Dendritic cell treated with granulocyte-macrophage colony-stimulating factor and Interleukin-4, amounts not matched to agents 40 ng/mL and 50 ng/mL, for 4 days (primary cell): ENCODE data around the gene LMTK2.
"Not testable (repeated sequence)": the region's sequence is repeated elsewhere in the genome, so short reads cannot be mapped to it uniquely, and the experiment has no call there.

ENCODE experiments used
- H3K27ac Mint-ChIP-seq: one replicate; pipeline ENCODE4 v1.8.0; 2022; ENCODE audit warnings: mild to moderate bottlenecking, mixed read lengths
- H3K27me3 Mint-ChIP-seq: one replicate; pipeline ENCODE4 v1.8.0; 2022; ENCODE audit warnings: mild to moderate bottlenecking, mixed read lengths
- H3K36me3 Mint-ChIP-seq: one replicate; pipeline ENCODE4 v1.8.0; 2022; ENCODE audit warnings: low read depth, mixed read lengths
- H3K4me1 Mint-ChIP-seq: one replicate; pipeline ENCODE4 v1.8.0; 2022; ENCODE audit warnings: low read depth, mixed read lengths
- H3K4me3 Mint-ChIP-seq: one replicate; pipeline ENCODE4 v1.8.0; 2022; ENCODE audit warnings: mild to moderate bottlenecking, moderate library complexity, mixed read lengths
- H3K9me3 Mint-ChIP-seq: one replicate; pipeline ENCODE4 v1.8.0; 2022; ENCODE audit warnings: mixed read lengths
- intact Hi-C: fragments of 100-400 bp; cut with micrococcal nuclease; formaldehyde crosslinking; loops from one replicate; pipeline ENCODE4 v1.15.0; 2022

The LMTK2 gene

GRCh38 chr7:98212532-98213041, 105.9 kb downstream of the LMTK2 start:
- Mint-ChIP-seq H3K36me3 (peaks cover 33% of the 10 kb centered on the region), H3K27me3 (peaks cover 32% of the 10 kb centered on the region), H3K9me3 (no peaks in the 10 kb centered on the region), H3K27ac (no peak overlapping the region), H3K4me3 (no peak overlapping the region), H3K4me1 (peaks cover 2% of the 10 kb centered on the region)
- intact Hi-C loops: no loop called here

- intact Hi-C loops: no loop called here
- Mint-ChIP-seq H3K27ac (no peak overlapping the region), H3K4me3 (no peak overlapping the region), H3K36me3 (peaks cover 40% of the 10 kb centered on the region), H3K9me3 (no peaks in the 10 kb centered on the region), H3K27me3 (peaks cover 32% of the 10 kb centered on the region), H3K4me1 (peaks cover 10% of the 10 kb centered on the region)
These were observed 106.7 kb downstream of the LMTK2 start for GRCh38 chr7:98213296-98213887.

DNA sequence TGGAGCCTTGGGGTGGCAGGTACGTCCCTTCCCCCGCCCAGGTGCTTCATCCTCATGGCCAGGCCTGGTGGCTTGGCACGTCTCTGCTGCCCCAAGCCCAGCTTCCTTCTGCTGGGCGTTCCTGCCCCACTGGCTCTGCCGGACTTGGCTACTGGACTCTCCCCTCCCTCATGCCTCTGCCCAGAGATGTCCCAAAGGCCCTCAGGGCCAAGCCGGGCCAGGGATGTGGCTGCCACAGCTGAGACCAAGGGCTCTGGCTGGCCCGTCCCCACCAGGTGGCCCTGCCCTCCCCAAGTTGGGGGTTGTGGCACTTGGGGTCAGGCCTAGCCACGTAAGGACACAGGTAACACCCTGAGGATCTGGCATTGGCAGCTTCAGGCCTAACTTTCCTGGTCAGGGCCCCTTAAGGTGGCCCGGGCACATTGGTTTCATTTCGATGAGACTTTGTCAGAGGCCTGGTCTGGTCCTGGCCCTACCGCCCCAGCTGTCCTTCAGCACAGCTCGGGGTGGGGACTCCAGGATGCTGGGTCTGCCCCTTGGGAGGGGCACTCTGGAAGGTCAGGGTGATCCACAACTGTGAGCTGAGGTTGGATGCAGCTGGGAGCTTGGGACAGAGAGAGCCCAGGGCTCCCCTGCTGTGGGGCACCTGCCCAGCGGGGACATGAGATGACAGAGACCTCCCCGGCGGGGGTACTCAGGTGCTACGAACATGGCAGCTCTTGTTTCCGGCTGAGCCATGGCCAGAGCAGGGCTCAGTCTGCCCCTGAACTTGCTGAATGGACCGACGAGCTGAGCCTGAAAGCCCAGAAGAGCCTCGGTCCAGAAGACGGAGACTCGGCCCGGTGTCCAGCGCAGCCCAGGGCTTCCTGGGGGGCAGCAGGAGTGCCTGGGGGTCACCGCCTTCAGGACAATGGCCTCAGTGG, 107.5 kb downstream of the LMTK2 start:
- Mint-ChIP-seq H3K4me3 (no peak overlapping the region), H3K9me3 (no peaks in the 10 kb centered on the region), H3K27ac (no peak overlapping the region), H3K4me1 (peaks cover 12% of the 10 kb centered on the region), H3K36me3 (peaks cover 41% of the 10 kb centered on the region), H3K27me3 (peaks cover 32% of the 10 kb centered on the region)
- intact Hi-C loops: no loop called here

GRCh38 chr7:98214811-98215321, 108.2 kb downstream of the LMTK2 start:
- H3K27ac Mint-ChIP-seq: no peak overlapping the region
- H3K4me1 Mint-ChIP-seq: peaks cover 12% of the 10 kb centered on the region
- no peaks in the 10 kb centered on the region for H3K9me3 Mint-ChIP-seq
- H3K4me3 Mint-ChIP-seq: no peak overlapping the region
- peaks cover 45% of the 10 kb centered on the region for H3K36me3 Mint-ChIP-seq
- intact Hi-C loops: no loop called here
- peaks cover 30% of the 10 kb centered on the region for H3K27me3 Mint-ChIP-seq

DNA sequence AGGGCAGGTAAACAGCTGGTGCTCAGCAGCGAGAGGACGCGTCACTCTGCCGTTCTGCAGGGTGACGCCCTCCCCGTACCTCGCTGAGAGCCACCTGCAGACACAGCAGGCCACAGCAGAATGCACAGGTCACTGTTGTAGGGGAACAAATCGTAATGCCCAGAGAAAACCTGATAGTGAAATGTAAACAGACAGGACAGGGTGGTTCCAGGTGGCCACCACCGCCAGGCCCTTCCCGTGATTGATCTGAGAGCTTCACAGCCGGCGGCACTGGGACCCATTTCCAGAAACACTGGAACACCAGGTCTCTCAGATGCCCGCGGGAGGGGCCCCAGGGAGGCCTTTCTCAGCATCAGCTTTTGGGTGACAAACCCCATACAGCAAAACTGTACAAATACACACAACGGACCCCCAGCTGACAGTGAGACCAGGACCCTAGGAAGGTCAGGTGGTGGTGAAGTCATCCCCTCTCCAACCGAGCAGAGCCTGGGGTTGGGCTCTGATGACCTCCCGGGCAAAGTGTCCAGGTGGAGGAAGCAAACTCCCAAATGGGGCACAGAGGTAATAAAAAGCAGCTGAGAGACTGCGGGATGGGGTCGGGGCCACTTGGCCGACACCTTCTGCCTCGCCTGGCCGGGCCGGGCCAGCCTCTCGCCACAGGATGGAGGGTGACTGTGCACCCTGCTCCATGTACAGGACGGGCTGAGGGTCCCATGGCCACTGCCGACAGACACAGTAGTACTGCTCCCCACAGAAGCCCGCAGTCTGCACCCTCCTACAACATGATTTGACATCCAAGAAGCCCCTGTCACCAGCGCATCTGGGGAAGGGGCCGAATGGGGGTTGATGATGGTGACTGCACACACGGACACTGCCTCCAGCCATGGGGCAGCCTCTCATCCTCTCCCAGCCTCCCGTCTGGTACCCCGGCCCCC, 109.2 kb downstream of the LMTK2 start:
- no peak overlapping the region for H3K27ac Mint-ChIP-seq

GRCh38 chr7:98216941-98217622, 110.4 kb downstream of the LMTK2 start:
- peaks cover 12% of the 10 kb centered on the region for H3K4me1 Mint-ChIP-seq
- peak overlapping the region; percentile 33 for H3K27ac Mint-ChIP-seq
- H3K27me3 Mint-ChIP-seq: peaks cover 13% of the 10 kb centered on the region
- H3K4me3 Mint-ChIP-seq: no peak overlapping the region
- intact Hi-C loops: no loop called here
- H3K9me3 Mint-ChIP-seq: no peaks in the 10 kb centered on the region
- peaks cover 62% of the 10 kb centered on the region for H3K36me3 Mint-ChIP-seq

More for the DNA sequence above, 109.2 kb downstream of the LMTK2 start:
- peaks cover 50% of the 10 kb centered on the region for H3K36me3 Mint-ChIP-seq
- H3K27me3 Mint-ChIP-seq: peaks cover 22% of the 10 kb centered on the region
- intact Hi-C loops: no loop called here
- H3K9me3 Mint-ChIP-seq: no peaks in the 10 kb centered on the region
- H3K4me1 Mint-ChIP-seq: peaks cover 12% of the 10 kb centered on the region
- no peak overlapping the region for H3K4me3 Mint-ChIP-seq

DNA sequence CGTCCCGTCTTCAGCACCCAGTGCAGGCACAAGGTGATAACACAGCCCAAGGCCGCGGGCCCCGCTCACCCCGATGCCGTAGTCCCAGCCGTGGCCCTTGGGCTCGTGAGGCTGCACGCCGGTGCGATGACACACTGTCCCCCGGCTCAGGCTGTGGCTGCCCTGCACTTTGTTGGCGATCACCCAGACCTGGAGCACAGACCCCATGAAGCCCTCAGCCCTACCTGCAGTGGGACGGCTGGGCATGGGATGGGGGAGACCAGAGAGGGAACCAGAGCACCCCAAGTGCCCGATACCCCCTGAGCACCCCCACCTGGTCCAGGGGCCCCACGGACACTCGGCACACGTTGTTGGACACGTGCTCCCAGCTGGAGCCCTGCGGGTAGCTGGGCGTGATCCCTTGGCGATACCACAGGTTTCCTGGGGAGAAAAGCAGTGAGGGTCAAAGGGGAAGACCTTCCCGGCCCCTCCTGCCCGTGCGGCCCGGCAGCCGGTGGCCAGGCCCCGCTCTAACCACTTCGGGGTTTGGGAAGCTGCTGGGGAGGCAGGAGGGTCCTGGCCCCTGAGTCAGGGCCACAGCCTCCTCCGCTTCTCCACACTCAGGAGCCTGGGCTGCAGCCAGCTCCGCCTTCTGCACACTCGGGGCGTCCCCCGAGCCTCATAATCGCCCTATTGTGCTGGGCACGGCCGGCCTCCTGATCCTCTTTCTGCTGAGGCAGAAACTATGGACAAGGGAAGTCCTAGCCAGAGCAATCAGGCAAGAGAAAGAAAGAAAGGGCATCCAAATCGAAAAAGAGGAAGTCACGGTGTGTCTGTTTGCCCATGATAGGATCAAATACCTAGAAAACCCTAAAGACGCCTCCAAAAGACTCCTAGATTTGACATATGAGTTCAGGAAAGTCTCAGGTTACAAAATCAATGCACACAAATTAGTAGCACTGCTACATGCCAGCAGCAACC, 111.2 kb downstream of the LMTK2 start:
- intact Hi-C loops: no loop called here
- Mint-ChIP-seq H3K9me3 (no peaks in the 10 kb centered on the region), H3K4me1 (peaks cover 12% of the 10 kb centered on the region), H3K4me3 (no peak overlapping the region), H3K36me3 (peaks cover 71% of the 10 kb centered on the region), H3K27ac (peak overlapping the region; percentile 33), H3K27me3 (peaks cover 7% of the 10 kb centered on the region)

GRCh38 chr7:98219382-98219781, 112.7 kb downstream of the LMTK2 start:
- H3K4me1 Mint-ChIP-seq: peaks cover 12% of the 10 kb centered on the region
- H3K4me3 Mint-ChIP-seq, H3K27me3 Mint-ChIP-seq, H3K27ac Mint-ChIP-seq, H3K9me3 Mint-ChIP-seq, intact Hi-C loops: not testable (repeated sequence)
- H3K36me3 Mint-ChIP-seq: peaks cover 85% of the 10 kb centered on the region

DNA sequence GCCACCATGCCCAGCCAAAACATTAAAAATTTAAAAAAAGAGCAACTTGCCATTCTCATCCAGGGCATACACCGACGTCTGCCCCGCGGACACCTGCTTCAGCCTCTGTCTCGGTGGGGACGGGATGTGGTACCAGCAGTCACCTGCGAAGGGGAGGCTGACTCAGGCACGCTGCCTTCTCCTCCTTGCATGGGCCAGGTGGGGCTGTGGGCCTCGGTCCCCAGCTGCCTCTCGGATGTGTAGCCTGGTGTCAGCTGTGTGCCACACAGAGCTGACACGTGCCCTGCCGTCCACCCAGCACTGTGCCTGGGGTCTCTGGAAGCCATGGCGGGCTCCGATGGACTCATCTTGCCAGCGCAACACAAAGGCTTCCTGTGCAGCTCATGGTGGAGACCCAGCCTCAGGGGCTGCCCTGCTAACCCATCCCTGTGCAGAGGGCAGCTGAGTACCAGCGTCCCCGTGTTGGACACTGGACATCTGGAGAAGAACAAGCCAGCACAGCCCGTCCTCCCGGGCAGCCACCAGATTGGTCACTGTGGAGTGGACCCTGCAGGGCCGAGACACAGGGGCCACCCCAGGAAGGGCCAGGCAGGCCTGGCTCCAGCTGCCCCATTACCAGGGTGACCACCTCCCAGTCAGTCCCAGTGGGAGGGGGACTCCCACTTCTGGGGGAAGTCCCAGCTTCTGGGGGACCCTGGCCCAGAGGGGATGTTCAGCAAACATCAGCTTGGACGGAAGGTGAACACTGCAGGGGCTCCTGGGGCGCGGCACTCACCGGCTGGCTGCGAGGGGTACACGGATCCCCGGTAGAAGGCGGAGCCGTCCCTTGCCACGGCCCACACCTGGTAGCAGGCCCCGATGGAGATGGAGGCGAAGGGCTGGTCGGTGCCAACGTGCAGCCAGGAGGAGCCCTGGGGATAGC, 115.2 kb downstream of the LMTK2 start:
- peaks cover 2% of the 10 kb centered on the region for H3K27me3 Mint-ChIP-seq
- no peak overlapping the region for H3K27ac Mint-ChIP-seq
- no peaks in the 10 kb centered on the region for H3K9me3 Mint-ChIP-seq
- H3K4me1 Mint-ChIP-seq: peaks cover 12% of the 10 kb centered on the region
- intact Hi-C loops: no loop called here
- H3K4me3 Mint-ChIP-seq: peak overlapping the region; percentile 4
- H3K36me3 Mint-ChIP-seq: peaks cover 93% of the 10 kb centered on the region

GRCh38 chr7:98222533-98223195, 116.0 kb downstream of the LMTK2 start:
- peaks cover 93% of the 10 kb centered on the region for H3K36me3 Mint-ChIP-seq
- H3K27me3 Mint-ChIP-seq: peaks cover 2% of the 10 kb centered on the region
- H3K4me1 Mint-ChIP-seq: peaks cover 9% of the 10 kb centered on the region

DNA sequence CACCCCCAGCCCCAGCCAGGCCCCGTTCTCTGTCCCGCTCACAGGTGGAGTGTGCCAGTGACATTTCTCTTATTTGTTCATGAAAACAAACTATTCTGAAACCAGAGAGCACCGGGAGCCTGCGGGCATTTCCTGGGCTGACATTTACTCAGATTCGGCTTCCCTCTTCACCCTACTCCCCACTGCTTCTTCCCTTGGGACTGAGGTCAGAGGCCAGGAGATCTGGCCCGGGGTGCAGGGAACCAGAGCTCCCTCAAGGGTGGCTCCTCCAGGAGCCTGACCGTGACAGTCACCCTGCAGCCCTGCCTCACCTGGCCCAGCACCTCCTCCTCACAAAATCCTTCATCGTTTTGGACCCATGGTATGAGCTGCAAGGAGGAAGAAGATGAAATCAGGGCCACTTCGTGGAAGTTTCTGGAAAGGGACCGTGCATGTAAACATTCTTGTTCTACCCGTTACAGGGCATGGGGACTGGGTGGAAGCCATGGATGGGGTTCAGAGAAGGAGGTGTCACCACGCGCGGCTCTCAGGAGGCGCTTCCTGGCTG, 116.8 kb downstream of the LMTK2 start:
- H3K36me3 Mint-ChIP-seq: peaks cover 94% of the 10 kb centered on the region
- no peak overlapping the region for H3K4me3 Mint-ChIP-seq
- H3K27me3 Mint-ChIP-seq: peaks cover 2% of the 10 kb centered on the region
- H3K27ac Mint-ChIP-seq: no peak overlapping the region
- intact Hi-C loops: no loop called here
- peaks cover 1% of the 10 kb centered on the region for H3K4me1 Mint-ChIP-seq
- H3K9me3 Mint-ChIP-seq: no peaks in the 10 kb centered on the region

More at GRCh38 chr7:98222533-98223195, 116.0 kb downstream of the LMTK2 start:
- no peak overlapping the region for H3K27ac Mint-ChIP-seq
- no peak overlapping the region for H3K4me3 Mint-ChIP-seq
- intact Hi-C loops: no loop called here
- no peaks in the 10 kb centered on the region for H3K9me3 Mint-ChIP-seq
